Muscle of back (tissue), 13 donors: ENCODE results near the gene CCT4. TPM values are rescaled to one million over a fixed set of nuclear protein-coding genes. Genes with fewer than 3 reads are reported as not detected.
"Not testable (repeated sequence)": the region's sequence is repeated elsewhere in the genome, so short reads cannot be mapped to it uniquely, and the experiment has no call there.

Experiments
- DNase-seq, 3 donors: peaks; one replicate each; pipeline versions ENCODE4 v3.0.0 to v3.0.0-alpha.2; 2013
- long read RNA-seq, 9 donors: transcript quantifications; one replicate each; lab custom pipeline, GENCODE V29; 2026
- polyA plus RNA-seq, 10 donors: library from polyadenylated mRNA; unstranded; fragments of 120-200 nt; gene quantifications; one replicate each; pipeline ENCODE4 v1.2.1, GENCODE V29; 2013; ENCODE audit not compliant: insufficient read length in 10 of 10

The CCT4 gene
- polyA plus RNA-seq: 100 to 1,000 TPM; 107 to 137 (median 118) TPM
- long read RNA-seq, donor 1, transcript CCT4-201 (14 exons, 2,520 nt): major isoform, 34 of 110 reads
- long read RNA-seq, donor 1, partial matches to known transcripts: 75 of 110 reads
- long read RNA-seq, donor 1, other reads (novel, unspliced or antisense): 0 of 110 reads
- long read RNA-seq, donor 2, transcript CCT4-201 (14 exons, 2,520 nt): major isoform, 28 of 83 reads
- long read RNA-seq, donor 2, partial matches to known transcripts: 55 of 83 reads
- long read RNA-seq, donor 2, other reads (novel, unspliced or antisense): 0 of 83 reads
- long read RNA-seq, donor 3: 0 reads
- long read RNA-seq, donor 4, transcript CCT4-201 (14 exons, 2,520 nt): major isoform, 22 of 104 reads
- long read RNA-seq, donor 4, partial matches to known transcripts: 82 of 104 reads
- long read RNA-seq, donor 4, other reads (novel, unspliced or antisense): 0 of 104 reads
- long read RNA-seq, donor 5, transcript CCT4-201 (14 exons, 2,520 nt): major isoform, 41 of 112 reads
- long read RNA-seq, donor 5, partial matches to known transcripts: 69 of 112 reads
- long read RNA-seq, donor 5, other reads (novel, unspliced or antisense): 0 of 112 reads
- long read RNA-seq, donor 6, transcript CCT4-201 (14 exons, 2,520 nt): major isoform, 55 of 170 reads
- long read RNA-seq, donor 6, partial matches to known transcripts: 112 of 170 reads
- long read RNA-seq, donor 6, other reads (novel, unspliced or antisense): 0 of 170 reads
- long read RNA-seq, donor 7, transcript CCT4-201 (14 exons, 2,520 nt): major isoform, 31 of 88 reads
- long read RNA-seq, donor 7, partial matches to known transcripts: 57 of 88 reads
- long read RNA-seq, donor 7, other reads (novel, unspliced or antisense): 0 of 88 reads
- long read RNA-seq, donor 8, transcript CCT4-201 (14 exons, 2,520 nt): major isoform, 28 of 125 reads
- long read RNA-seq, donor 8, partial matches to known transcripts: 97 of 125 reads
- long read RNA-seq, donor 8, other reads (novel, unspliced or antisense): 0 of 125 reads
- long read RNA-seq, donor 9, transcript CCT4-201 (14 exons, 2,520 nt): major isoform, 7 of 7 reads
- long read RNA-seq, donor 9, partial matches to known transcripts: 0 of 7 reads
- long read RNA-seq, donor 9, other reads (novel, unspliced or antisense): 0 of 7 reads

GRCh38 chr2:61888267-61889055 lies at the start of gene CCT4:
Gene CCT4, minus strand, starts transcription at chr2:61888656. Its CDS starts 149 bp downstream, at chr2:61888507.
- DNase-seq: peak; percentile 86 to 97 (median 94)

- DNase-seq: no peak
Observed at GRCh38 chr2:61937886-61938285, 49.4 kb upstream of the CCT4 start.

GRCh38 chr2:61937098-61937497 lies 48.6 kb upstream of the CCT4 start:
- DNase-seq: no peak

GRCh38 chr2:61928826-61929461 lies 40.5 kb upstream of the CCT4 start:
- no peak for DNase-seq

- DNase-seq: no peak
Observed at GRCh38 chr2:61926531-61927477, 38.3 kb upstream of the CCT4 start.

GRCh38 chr2:61924895-61925663 lies 36.6 kb upstream of the CCT4 start:
- no peak for DNase-seq

GRCh38 chr2:61922714-61923113 lies 34.3 kb upstream of the CCT4 start:
- DNase-seq: no peak

GRCh38 chr2:61920548-61920947 lies 32.1 kb upstream of the CCT4 start:
- no peak for DNase-seq

GRCh38 chr2:61914794-61915193 lies 26.3 kb upstream of the CCT4 start:
- not testable (repeated sequence) for DNase-seq

- DNase-seq: no peak
Observed at GRCh38 chr2:61911510-61911909, 23.1 kb upstream of the CCT4 start.

- no peak for DNase-seq
Observed at GRCh38 chr2:61910603-61911002, 22.1 kb upstream of the CCT4 start.

- no peak for DNase-seq
Observed at GRCh38 chr2:61909116-61909515, 20.7 kb upstream of the CCT4 start.

GRCh38 chr2:61906186-61906470 lies 17.7 kb upstream of the CCT4 start:
- no peak for DNase-seq

GRCh38 chr2:61905372-61906185 lies 17.1 kb upstream of the CCT4 start, which contains the start of gene COMMD1:
Gene COMMD1, plus strand, starts transcription at chr2:61905674. Its CDS starts 5 bp downstream, at chr2:61905679.
- DNase-seq: peak; percentile 69 to 94 (median 85)

- no peak for DNase-seq
Observed at GRCh38 chr2:61900281-61900680, 11.8 kb upstream of the CCT4 start.

GRCh38 chr2:61898810-61899209 lies 10.4 kb upstream of the CCT4 start:
- DNase-seq: peak in 1 of 3 donors; percentile 10

GRCh38 chr2:61887717-61888266 lies 664 bp downstream of the CCT4 start:
- DNase-seq: peak in 2 of 3 donors; percentile 23 to 24
